Mammary epithelial cell (primary cell): Measurements from ENCODE around the gene PABPN1L.

Experiments
- EZH2 ChIP-seq: IDR thresholded peaks from 2 replicates; pipeline ENCODE4 v1.6.1; 2012; ENCODE audit warnings: low read length, inconsistent platforms, borderline replicate concordance
- TF ChIP-seq, protein P1 (sequence below), 2 donors: IDR thresholded peaks in 1 of 2; conservative IDR thresholded peaks in 1 of 2; 2 replicates each; pipeline ENCODE4 v1.5.1; 2011 to 2012; ENCODE audit warnings: inconsistent platforms in 2 of 2, low read length in 2 of 2, mild to moderate bottlenecking in 2 of 2, control low read depth in 1 of 2, low read depth in 1 of 2; ENCODE audit not compliant: insufficient read depth in 1 of 2; ENCODE audit errors: extremely low read depth in 1 of 2

DNA sequence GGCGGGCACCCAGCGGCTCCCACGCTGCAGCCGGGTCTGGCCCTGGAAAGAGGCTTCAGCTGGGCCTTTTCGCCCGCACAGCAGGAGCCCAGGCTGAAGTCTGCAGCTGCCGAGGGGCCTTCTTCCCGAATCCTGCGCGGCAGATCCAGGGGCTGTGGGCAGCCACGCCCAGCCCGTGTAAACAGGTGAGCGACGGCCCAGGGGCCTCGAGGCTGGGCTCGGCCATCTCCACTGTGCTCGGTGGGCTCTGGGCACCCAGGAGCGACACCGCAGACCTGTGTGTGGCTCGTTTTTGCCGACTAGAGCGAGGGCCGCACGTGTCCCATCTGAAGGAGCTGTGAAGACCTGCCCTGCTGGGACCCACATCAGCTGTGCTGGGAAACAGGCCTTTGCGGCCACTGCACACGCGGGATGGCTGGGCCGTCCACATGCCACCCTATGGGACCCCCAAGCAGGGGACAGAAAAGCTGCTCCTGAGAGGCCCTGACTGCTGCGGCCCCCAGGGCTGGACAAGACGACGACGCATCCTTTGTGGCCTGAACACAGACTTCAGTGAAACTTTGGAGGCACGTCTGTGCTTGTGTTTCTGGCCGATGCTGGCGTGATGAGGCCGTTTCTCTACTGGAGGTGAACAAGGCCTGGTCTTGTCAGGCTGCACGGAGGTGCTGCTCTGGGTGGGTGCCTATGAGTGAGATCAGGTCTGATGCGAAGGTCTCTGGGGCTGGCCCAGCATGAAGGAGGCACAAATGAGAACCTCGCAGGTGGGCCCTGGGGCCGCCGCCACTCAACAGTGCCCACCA, 49.5 kb downstream of the PABPN1L start:
- TF ChIP-seq, protein P1, sequence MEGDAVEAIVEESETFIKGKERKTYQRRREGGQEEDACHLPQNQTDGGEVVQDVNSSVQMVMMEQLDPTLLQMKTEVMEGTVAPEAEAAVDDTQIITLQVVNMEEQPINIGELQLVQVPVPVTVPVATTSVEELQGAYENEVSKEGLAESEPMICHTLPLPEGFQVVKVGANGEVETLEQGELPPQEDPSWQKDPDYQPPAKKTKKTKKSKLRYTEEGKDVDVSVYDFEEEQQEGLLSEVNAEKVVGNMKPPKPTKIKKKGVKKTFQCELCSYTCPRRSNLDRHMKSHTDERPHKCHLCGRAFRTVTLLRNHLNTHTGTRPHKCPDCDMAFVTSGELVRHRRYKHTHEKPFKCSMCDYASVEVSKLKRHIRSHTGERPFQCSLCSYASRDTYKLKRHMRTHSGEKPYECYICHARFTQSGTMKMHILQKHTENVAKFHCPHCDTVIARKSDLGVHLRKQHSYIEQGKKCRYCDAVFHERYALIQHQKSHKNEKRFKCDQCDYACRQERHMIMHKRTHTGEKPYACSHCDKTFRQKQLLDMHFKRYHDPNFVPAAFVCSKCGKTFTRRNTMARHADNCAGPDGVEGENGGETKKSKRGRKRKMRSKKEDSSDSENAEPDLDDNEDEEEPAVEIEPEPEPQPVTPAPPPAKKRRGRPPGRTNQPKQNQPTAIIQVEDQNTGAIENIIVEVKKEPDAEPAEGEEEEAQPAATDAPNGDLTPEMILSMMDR (conservative IDR thresholded peaks at IDR 0.05 in 1 of 2, IDR thresholded peaks at IDR 0.05 in 1 of 2; ENCODE audit: extremely low read depth in 1 of 2, insufficient read depth in 1 of 2, low read depth in 1 of 2, low read length in 2 of 2), result no peak
- no peak for TF ChIP-seq EZH2
